Measurements from ENCODE around the gene HSPB2. TPM values are rescaled to one million over a fixed set of nuclear protein-coding genes. Genes with fewer than 3 reads are reported as not detected.

HSPB2 gene
- total and polyA plus RNA-seq, 2 of the 4 experiments (the other 2 are of a cell fraction), result 0.18 to 0.55 TPM

- Histone ChIP-seq H2BK20ac (ENCODE audit: low read depth, low read length) (no peak overlapping the region), H3K9me3 (ENCODE audit: control insufficient read depth, insufficient read depth, low read length) (no peaks in the 10 kb centered on the region), H4K20me1 (ENCODE audit: insufficient read depth, low read length) (no peaks in the 10 kb centered on the region), H2AK9ac (replicated peaks; ENCODE audit: low read depth, low read length, poor library complexity) (no peak overlapping the region), H3K9ac (ENCODE audit: low read depth, low read length) (no peak overlapping the region), H3K79me1 (ENCODE audit: low read depth in 1 of 2, low read length in 2 of 2) (peaks cover 3 to 23% of the 10 kb centered on the region in 2 experiments), H3K4ac (ENCODE audit: low read depth, low read length) (no peak overlapping the region), H2BK15ac (ENCODE audit: low read depth, low read length) (no peak overlapping the region), H3K14ac (replicated peaks; ENCODE audit: low read depth, low read length) (no peak overlapping the region), H3K56ac (ENCODE audit: extremely low read depth, insufficient read depth, low read length) (no peak overlapping the region), H2AK5ac (ENCODE audit: low read depth, low read length) (no peak overlapping the region), H4K91ac (ENCODE audit: insufficient read depth, low read depth, low read length) (no peak overlapping the region), H3K36me3 (ENCODE audit: control insufficient read depth, insufficient read depth, low read length) (no peaks in the 10 kb centered on the region), H2BK120ac (ENCODE audit: low read depth, low read length) (no peak overlapping the region), H3K4me1 (ENCODE audit: control insufficient read depth, insufficient read depth, low read length) (peaks cover 7% of the 10 kb centered on the region), H3K4me3 (ENCODE audit: insufficient read depth, low read depth, low read length) (no peak overlapping the region), H3K23ac (ENCODE audit: low read depth, low read length) (0 out of 2 replicates have a peak overlapping the region, but pooled peaks have one; percentile 31), H4K5ac (ENCODE audit: low read depth, low read length) (no peak overlapping the region), H4K8ac (ENCODE audit: low read depth in 2 of 2, low read length in 2 of 2) (no peak overlapping the region), H2AFZ (replicated peaks; ENCODE audit: low read length, poor library complexity) (no peak overlapping the region), H2BK5ac (ENCODE audit: low read depth, low read length, poor library complexity, severe bottlenecking) (no peak overlapping the region), H3K18ac (ENCODE audit: low read depth, low read length) (no peak overlapping the region), H3K27me3 (ENCODE audit: control insufficient read depth, insufficient read depth, low read length) (no peaks in the 10 kb centered on the region), H3K27ac (ENCODE audit: insufficient read depth, low read length) (no peak overlapping the region), H3K4me2 (ENCODE audit: low read depth, low read length) (no peak overlapping the region), H3K9me1 (ENCODE audit: insufficient read depth, low read length) (peaks cover 13% of the 10 kb centered on the region)
- intact Hi-C loops (cut with micrococcal nuclease) (no loop called here), in situ Hi-C loops (cut with MboI; ENCODE audit: low sequenced_read_pairs) (no loop called here), dilution Hi-C loops (cut with HindIII; ENCODE audit: low sequenced_read_pairs, unreplicated experiment) (no loop called here)
- ATAC-seq (ENCODE audit: low read depth), result no peak
- TF ChIP-seq NFE2L2 (IDR thresholded peaks at IDR 0.05; ENCODE audit: low read depth, low read length), result no peak
- TF ChIP-seq MAFK (IDR thresholded peaks at IDR 0.05; ENCODE audit: low read depth, low read length), result no peak
- no peak for TF ChIP-seq MXI1 (IDR thresholded peaks at IDR 0.05; ENCODE audit: borderline replicate concordance, low read depth, low read length)
- TF ChIP-seq SMC3 (IDR thresholded peaks at IDR 0.05; ENCODE audit: low read depth, low read length), result no peak
- TF ChIP-seq CHD1 (IDR thresholded peaks at IDR 0.05; ENCODE audit: low read depth, low read length), result no peak
- TF ChIP-seq RAD21 (IDR thresholded peaks at IDR 0.05; ENCODE audit: low read length), result no peak
- TF ChIP-seq CTCF (conservative IDR thresholded peaks at IDR 0.05; ENCODE audit: low read depth, low read length), result no peak
- TF ChIP-seq RCOR1 (IDR thresholded peaks at IDR 0.05; ENCODE audit: insufficient replicate concordance, low read length), result no peak
- no peak for TF ChIP-seq RFX5 (IDR thresholded peaks at IDR 0.05; ENCODE audit: low read depth, low read length)
- TF ChIP-seq FOS (IDR thresholded peaks at IDR 0.05; ENCODE audit: low read depth, low read length), result no peak
- no peak for TF ChIP-seq ELK1 (IDR thresholded peaks at IDR 0.05; ENCODE audit: borderline replicate concordance, low read depth, low read length)
- no peak for TF ChIP-seq MAZ (IDR thresholded peaks at IDR 0.05; ENCODE audit: borderline replicate concordance, low read depth, low read length)
- TF ChIP-seq, protein P1, sequence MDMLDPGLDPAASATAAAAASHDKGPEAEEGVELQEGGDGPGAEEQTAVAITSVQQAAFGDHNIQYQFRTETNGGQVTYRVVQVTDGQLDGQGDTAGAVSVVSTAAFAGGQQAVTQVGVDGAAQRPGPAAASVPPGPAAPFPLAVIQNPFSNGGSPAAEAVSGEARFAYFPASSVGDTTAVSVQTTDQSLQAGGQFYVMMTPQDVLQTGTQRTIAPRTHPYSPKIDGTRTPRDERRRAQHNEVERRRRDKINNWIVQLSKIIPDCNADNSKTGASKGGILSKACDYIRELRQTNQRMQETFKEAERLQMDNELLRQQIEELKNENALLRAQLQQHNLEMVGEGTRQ (IDR thresholded peaks at IDR 0.05; ENCODE audit: low read depth, low read length), result no peak
- no CpG with 5 or more reads among the region's 3 CpGs for WGBS, 2 experiments (ENCODE audit: extremely low coverage in 2 of 2, insufficient read length in 1 of 2)
- ChIA-PET CTCF (interaction anchor here (1.2 kb wide), 1 partner anchor 11 kb away, joined by 3 read pairs; no protein-coding TSS in a partner anchor), POLR2A (ENCODE audit: unreplicated experiment) (no interaction called here)
- DNase-seq, result no peak
- no TSS peak for BruUV-seq (replicated peaks)
These were observed 34.0 kb downstream of the HSPB2 start for GRCh38 chr11:111946499-111946898.

All from IMR-90 (cell line).